BLaER1 treated with 17β-estradiol and CSF1 and Interleukin-3, amounts not matched to agents 10 nM and 100 nM (cell line): ENCODE results near the gene DNAJB13.
A peak's percentile ranks its signal among the peaks of the same experiment; 100 is the strongest.

Experiments
- H3K27ac ChIP-seq, 11 experiments: shearing (Covaris generic); formaldehyde crosslinking; 2 replicates each; pipeline ENCODE4 v1.8.1; 2022
- H3K27me3 ChIP-seq, 11 experiments: shearing (Covaris generic); formaldehyde crosslinking; 2 replicates each; pipeline ENCODE4 v1.8.1; 2022
- H3K36me3 ChIP-seq, 11 experiments: shearing (Covaris generic); formaldehyde crosslinking; 2 replicates each; pipeline ENCODE4 v1.8.1; 2022
- H3K4me1 ChIP-seq, 10 experiments: shearing (Covaris generic); formaldehyde crosslinking; 2 replicates each; pipeline ENCODE4 v1.8.1; 2022
- H3K4me2 ChIP-seq, 11 experiments: shearing (Covaris generic); formaldehyde crosslinking; 2 replicates each; pipeline ENCODE4 v1.8.1; 2022
- H3K4me3 ChIP-seq, 10 experiments: shearing (Covaris generic); formaldehyde crosslinking; 2 replicates each; pipeline ENCODE4 v1.8.1; 2022
- H3K9ac ChIP-seq, 11 experiments: shearing (Covaris generic); formaldehyde crosslinking; 2 replicates each; pipeline ENCODE4 v1.8.1; 2022
- H3K9me3 ChIP-seq, 11 experiments: shearing (Covaris generic); formaldehyde crosslinking; replicated peaks in 1 of 11; 2 replicates each; pipeline ENCODE4 v1.8.1; 2022
- H4K20me1 ChIP-seq, 11 experiments: shearing (Covaris generic); formaldehyde crosslinking; 2 replicates each; pipeline ENCODE4 v1.8.1; 2022
- Cebpa-rat ChIP-seq, 11 experiments: shearing (Covaris generic); IDR thresholded peaks; 2 replicates each; pipeline ENCODE4 v1.8.1; 2022

The DNAJB13 gene

GRCh38 chr11:73950869-73951710 is at the start of gene DNAJB13:
Gene DNAJB13, plus strand, starts transcription at chr11:73951026. Its CDS starts 44 bp downstream, at chr11:73951070.
- H3K9ac ChIP-seq: no peak within 1 kb of the TSS
- peaks cover 0 to 13% (median 10%) of the 10 kb centered on the region in 11 experiments; a peak in 17 of 22 replicates for H3K9me3 ChIP-seq
- H3K4me3 ChIP-seq: no peak within 1 kb of the TSS
- no peak within 1 kb of the TSS for H3K4me2 ChIP-seq
- H3K36me3 ChIP-seq: no peaks in the 10 kb centered on the region
- no peak within 1 kb of the TSS for H3K27ac ChIP-seq
- no peaks in the 10 kb centered on the region for H3K27me3 ChIP-seq
- no peak for TF ChIP-seq Cebpa-rat (IDR thresholded peaks at IDR 0.05)
- no peaks in the 10 kb centered on the region for H4K20me1 ChIP-seq
- no peaks in the 10 kb centered on the region for H3K4me1 ChIP-seq

- no peak for TF ChIP-seq Cebpa-rat (IDR thresholded peaks at IDR 0.05)
- Histone ChIP-seq H3K27ac (no peak overlapping the region), H3K4me2 (no peak overlapping the region), H3K4me1 (peaks cover 0 to 2% (median 0%) of the 10 kb centered on the region in 10 experiments; a peak in 1 of 20 replicates), H4K20me1 (no peaks in the 10 kb centered on the region), H3K4me3 (no peak overlapping the region), H3K9ac (no peak overlapping the region), H3K9me3 (no peaks in the 10 kb centered on the region), H3K36me3 (peaks cover 27 to 61% (median 44%) of the 10 kb centered on the region in 11 experiments), H3K27me3 (no peaks in the 10 kb centered on the region)
These were observed 48.5 kb upstream of the DNAJB13 start for GRCh38 chr11:73902303-73902702.

- H3K4me3 ChIP-seq: no peak overlapping the region
- H3K36me3 ChIP-seq: peaks cover 30 to 67% (median 55%) of the 10 kb centered on the region in 11 experiments
- TF ChIP-seq Cebpa-rat (IDR thresholded peaks at IDR 0.05): no peak
- H4K20me1 ChIP-seq: no peaks in the 10 kb centered on the region
- no peak overlapping the region for H3K27ac ChIP-seq
- no peak overlapping the region for H3K9ac ChIP-seq
- no peaks in the 10 kb centered on the region for H3K9me3 ChIP-seq
- H3K27me3 ChIP-seq: no peaks in the 10 kb centered on the region
- H3K4me1 ChIP-seq: peaks cover 0 to 4% (median 0%) of the 10 kb centered on the region in 10 experiments; a peak in 1 of 20 replicates
- H3K4me2 ChIP-seq: 0 out of 22 replicates have a peak overlapping the region, but pooled peaks of 1 of the 11 experiments have one; percentile 1
These were observed 43.6 kb upstream of the DNAJB13 start for GRCh38 chr11:73907191-73907590.

GRCh38 chr11:73912026-73912425 is 38.8 kb upstream of the DNAJB13 start:
- H3K27me3 ChIP-seq: no peaks in the 10 kb centered on the region
- H4K20me1 ChIP-seq: no peaks in the 10 kb centered on the region
- no peaks in the 10 kb centered on the region for H3K9me3 ChIP-seq
- no peak overlapping the region for H3K4me2 ChIP-seq
- H3K27ac ChIP-seq: no peak overlapping the region
- H3K4me1 ChIP-seq: peaks cover 0 to 13% (median under 1%) of the 10 kb centered on the region in 10 experiments; a peak in 8 of 20 replicates
- no peak overlapping the region for H3K9ac ChIP-seq
- TF ChIP-seq Cebpa-rat (IDR thresholded peaks at IDR 0.05): no peak
- H3K4me3 ChIP-seq: no peak overlapping the region
- peaks cover 65 to 93% (median 82%) of the 10 kb centered on the region in 11 experiments for H3K36me3 ChIP-seq

GRCh38 chr11:73913472-73913871 is 37.4 kb upstream of the DNAJB13 start:
- H3K27ac ChIP-seq: no peak overlapping the region
- H3K4me1 ChIP-seq: peaks cover 0 to 21% (median 4%) of the 10 kb centered on the region in 10 experiments; a peak in 9 of 20 replicates
- no peaks in the 10 kb centered on the region for H3K27me3 ChIP-seq
- TF ChIP-seq Cebpa-rat (IDR thresholded peaks at IDR 0.05): no peak
- H4K20me1 ChIP-seq: no peaks in the 10 kb centered on the region
- no peak overlapping the region for H3K9ac ChIP-seq
- peaks cover 75 to 100% (median 93%) of the 10 kb centered on the region in 11 experiments for H3K36me3 ChIP-seq
- H3K4me2 ChIP-seq: no peak overlapping the region
- H3K9me3 ChIP-seq: no peaks in the 10 kb centered on the region
- H3K4me3 ChIP-seq: no peak overlapping the region

- H3K27ac ChIP-seq: no peak overlapping the region
- no peak overlapping the region for H3K4me2 ChIP-seq
- H4K20me1 ChIP-seq: no peaks in the 10 kb centered on the region
- TF ChIP-seq Cebpa-rat (IDR thresholded peaks at IDR 0.05): no peak
- no peaks in the 10 kb centered on the region for H3K27me3 ChIP-seq
- H3K4me1 ChIP-seq: peaks cover 0 to 21% (median 4%) of the 10 kb centered on the region in 10 experiments; a peak in 9 of 20 replicates
- peaks cover 77 to 100% (median 94%) of the 10 kb centered on the region in 11 experiments for H3K36me3 ChIP-seq
- H3K9ac ChIP-seq: no peak overlapping the region
- H3K9me3 ChIP-seq: no peaks in the 10 kb centered on the region
- no peak overlapping the region for H3K4me3 ChIP-seq
These were observed 36.5 kb upstream of the DNAJB13 start for GRCh38 chr11:73914284-73914683.

GRCh38 chr11:73916435-73916834 is 34.4 kb upstream of the DNAJB13 start:
- Histone ChIP-seq H3K4me3 (no peak overlapping the region), H3K36me3 (peaks cover 76 to 100% (median 96%) of the 10 kb centered on the region in 11 experiments), H3K4me2 (peak overlapping the region in 1 of 11 experiments; percentile 20; a peak in 2 of 22 replicates)

GRCh38 chr11:73921180-73921579 is 29.6 kb upstream of the DNAJB13 start:
- Histone ChIP-seq H3K9ac (no peak overlapping the region), H3K9me3 (no peaks in the 10 kb centered on the region), H4K20me1 (no peaks in the 10 kb centered on the region), H3K4me1 (peaks cover 0 to 16% (median 4%) of the 10 kb centered on the region in 10 experiments; a peak in 9 of 20 replicates), H3K36me3 (peaks cover 55 to 93% (median 83%) of the 10 kb centered on the region in 11 experiments), H3K27ac (no peak overlapping the region), H3K27me3 (no peaks in the 10 kb centered on the region), H3K4me2 (no peak overlapping the region), H3K4me3 (no peak overlapping the region)
- no peak for TF ChIP-seq Cebpa-rat (IDR thresholded peaks at IDR 0.05)

More at GRCh38 chr11:73916435-73916834, 34.4 kb upstream of the DNAJB13 start:
- TF ChIP-seq Cebpa-rat (IDR thresholded peaks at IDR 0.05): no peak
- no peak overlapping the region for H3K9ac ChIP-seq
- no peaks in the 10 kb centered on the region for H3K27me3 ChIP-seq
- no peaks in the 10 kb centered on the region for H4K20me1 ChIP-seq
- H3K27ac ChIP-seq: no peak overlapping the region
- no peaks in the 10 kb centered on the region for H3K9me3 ChIP-seq
- peaks cover 0 to 21% (median 4%) of the 10 kb centered on the region in 10 experiments; a peak in 9 of 20 replicates for H3K4me1 ChIP-seq

- H3K36me3 ChIP-seq: peaks cover 48 to 92% (median 79%) of the 10 kb centered on the region in 11 experiments
- no peak overlapping the region for H3K4me3 ChIP-seq
- H3K9me3 ChIP-seq: no peaks in the 10 kb centered on the region
- H3K27me3 ChIP-seq: no peaks in the 10 kb centered on the region
- H3K9ac ChIP-seq: no peak overlapping the region
- no peak overlapping the region for H3K4me2 ChIP-seq
- TF ChIP-seq Cebpa-rat (IDR thresholded peaks at IDR 0.05): no peak
- H3K4me1 ChIP-seq: no peaks in the 10 kb centered on the region
- H4K20me1 ChIP-seq: no peaks in the 10 kb centered on the region
- no peak overlapping the region for H3K27ac ChIP-seq
These were observed 21.4 kb upstream of the DNAJB13 start for GRCh38 chr11:73929388-73929787.
